GM12878 (cell line): Measurements from ENCODE around the gene DMAC2. TPM values are rescaled to one million over a fixed set of nuclear protein-coding genes. Genes with fewer than 3 reads are reported as not detected.

Experiments used
- ATAC-seq: fragments of 200-7000 bp; cut with Tn5 transposase; 3 replicates; pipeline ENCODE4 v1.9.1; 2020; ENCODE audit warnings: mild to moderate bottlenecking, moderate library complexity
- BruUV-seq: library from RNA; stranded (reverse); fragments of 400-500 nt; replicated peaks from 2 replicates; lab custom pipeline; 2021; lab: Mats Ljungman, UMichigan
- CTCF ChIA-PET: fragments of 300-600 bp; sonication (Branson Sonifier 250); formaldehyde crosslinking; extraction: SDS; loops from one replicate; lab custom pipeline; 2021; ENCODE audit warnings: inconsistent platforms; lab: Yijun Ruan, JAX
- POLR2A ChIA-PET: fragments of 350-600 bp; formaldehyde crosslinking; extraction: SDS; loops from one replicate; lab custom pipeline; 2021; ENCODE audit warnings: inconsistent platforms; lab: Charles Lee
- RAD21 ChIA-PET: fragments of 300-600 bp; sonication (Branson Sonifier 250); formaldehyde crosslinking; loops from one replicate; lab custom pipeline; 2023; ENCODE audit warnings: antibody characterized with exemption; ENCODE audit not compliant: unreplicated experiment; lab: Charles Lee
- SMC1A ChIA-PET: fragments of 300-600 bp; sonication (Branson Sonifier 250); formaldehyde crosslinking; loops from one replicate; lab custom pipeline; 2023; ENCODE audit not compliant: unreplicated experiment, uncharacterized antibody; lab: Charles Lee
- DNase-seq: peaks from one replicate; pipeline ENCODE4 v3.0.0-alpha.2; 2011; ENCODE audit warnings: low read depth, low spot score
- FAIRE-seq: peaks from 3 replicates; lab custom pipeline; 2011; peaks lifted over from hg19 to GRCh38; lab: Jason Lieb, UNC
- H2AFZ ChIP-seq: 2 replicates; pipeline ENCODE4 v1.6.0; 2011; ENCODE audit warnings: low read depth, low read length, control low read depth; ENCODE audit not compliant: control insufficient read depth
- H3K27ac ChIP-seq: 2 replicates; pipeline ENCODE4 v1.5.1; 2011; ENCODE audit warnings: control low read depth; ENCODE audit not compliant: control insufficient read depth, insufficient read depth
- H3K27me3 ChIP-seq, 2 experiments: replicated peaks in 1 of 2; 2 replicates each; pipeline versions ENCODE4 v1.6.0 to v1.6.1; 2011; ENCODE audit warnings: low read length in 1 of 2; ENCODE audit not compliant: control insufficient read depth in 2 of 2, insufficient read depth in 2 of 2
- H3K36me3 ChIP-seq, 2 experiments: 2 replicates each; pipeline ENCODE4 v1.5.1; 2011; ENCODE audit warnings: low read length in 1 of 2; ENCODE audit not compliant: control insufficient read depth in 2 of 2, insufficient read depth in 2 of 2
- H3K4me1 ChIP-seq: 2 replicates; pipeline ENCODE4 v1.6.1; 2011; ENCODE audit warnings: mild to moderate bottlenecking, low read length, moderate library complexity, mixed read lengths; ENCODE audit not compliant: control insufficient read depth, insufficient read depth
- H3K4me2 ChIP-seq: 2 replicates; pipeline ENCODE4 v1.6.0; 2011; ENCODE audit warnings: control low read depth; ENCODE audit not compliant: control insufficient read depth, insufficient read depth
- H3K4me3 ChIP-seq: fragments of 200-600 bp; sonication (generic); 2 replicates; pipeline ENCODE4 v1.5.1; 2016
- H3K79me2 ChIP-seq: 2 replicates; pipeline ENCODE4 v1.6.0; 2011; ENCODE audit warnings: low read length; ENCODE audit not compliant: control insufficient read depth, insufficient read depth
- H3K9ac ChIP-seq: 2 replicates; pipeline ENCODE4 v1.8.0; 2011; ENCODE audit warnings: low read length, control low read depth, mixed read lengths; ENCODE audit not compliant: control insufficient read depth, insufficient read depth
- H3K9me3 ChIP-seq: replicated peaks from 3 replicates; pipeline ENCODE4 v1.5.1; 2011; ENCODE audit warnings: mild to moderate bottlenecking, low read length; ENCODE audit not compliant: control insufficient read depth, insufficient read depth
- H4K20me1 ChIP-seq: 2 replicates; pipeline ENCODE4 v1.6.0; 2011; ENCODE audit not compliant: control insufficient read depth, insufficient read depth
- ATF2 ChIP-seq: IDR thresholded peaks from 2 replicates; pipeline ENCODE4 v1.6.1; 2012; ENCODE audit warnings: low read length, inconsistent platforms
- EZH2 ChIP-seq: IDR thresholded peaks from 2 replicates; pipeline ENCODE4 v1.6.1; 2012; ENCODE audit warnings: low read depth, mild to moderate bottlenecking, control low read depth, inconsistent platforms, low read length, borderline replicate concordance; ENCODE audit not compliant: control insufficient read depth
- HSF1 ChIP-seq: fragments of 150-350 bp; IDR thresholded peaks from 2 replicates; pipeline ENCODE4 v1.6.1; 2014; ENCODE audit warnings: mild to moderate bottlenecking, low read depth, low read length
- MTA3 ChIP-seq: IDR thresholded peaks from 2 replicates; pipeline ENCODE4 v1.6.1; 2012; ENCODE audit warnings: low read length, inconsistent platforms, borderline replicate concordance
- POLR2AphosphoS2 ChIP-seq: IDR thresholded peaks from 2 replicates; pipeline ENCODE4 v1.6.1; 2011; ENCODE audit warnings: low read depth, mild to moderate bottlenecking, low read length, improper control_type of control experiment, moderate library complexity
- STAT3 ChIP-seq: IDR thresholded peaks from 2 replicates; pipeline ENCODE4 v1.6.1; 2011; ENCODE audit warnings: low read depth, low read length, improper control_type of control experiment
- WGBS: methylation state at CpG from one replicate; pipeline ENCODE4 v1.1.6; 2016; ENCODE audit warnings: low lambda C conversion rate; ENCODE audit not compliant: insufficient replicate concordance, insufficient coverage; ENCODE audit errors: missing lambda C conversion rate; 5-methylcytosine and 5-hydroxymethylcytosine counted together
- in situ Hi-C: fragments of 300-500 bp; cut with MboI; formaldehyde crosslinking; loops from 9 replicates; pipeline ENCODE4 v1.14.3; 2018; ENCODE audit warnings: mixed read lengths
- intact Hi-C: fragments of 100-400 bp; cut with micrococcal nuclease; formaldehyde crosslinking; loops from one replicate; pipeline ENCODE4 v1.14.2; 2022; ENCODE audit not compliant: unreplicated experiment
- polyA plus RNA-seq, 11 experiments: library from polyadenylated mRNA; depleted of rRNA in 4 of 11; unstranded in 6 of 11; stranded (reverse) in 5 of 11; fragments of >200 nt; fragmentation: Nextera tagmentation in 4 of 11; fragmentation: Illumina TruSeq in 1 of 11; extraction: Ambion mirVana in 4 of 11; extraction: Trizol in 1 of 11; gene quantifications; 1 replicate in 1 of 11; 2 replicates in 10 of 11; pipeline versions ENCODE4 v1.2.1 to v1.2.3, GENCODE V29; 2011 to 2016; ENCODE audit warnings: inconsistent platforms in 2 of 11, missing spikeins in 2 of 11, low read depth in 1 of 11
- total RNA-seq, 4 experiments: library from RNA; depleted of rRNA in 3 of 4; stranded (reverse); fragments of >200 nt in 3 of 4; fragmentation: Illumina TruSeq in 1 of 4; extraction: Trizol in 1 of 4; gene quantifications; 2 replicates each; pipeline versions ENCODE4 v1.2.1 to v1.2.3, GENCODE V29; 2013 to 2021

Gene DMAC2
- total and polyA plus RNA-seq, 10 of the 15 experiments (the other 5 are each of a cell fraction or from before 2014, with no cell fraction given) = 10.8 to 57.2 (median 42.7) TPM

GRCh38 chr19:41398050-41398418 lies 41.7 kb downstream of the DMAC2 start:
- Histone ChIP-seq H3K27me3 (no peaks in the 10 kb centered on the region), H3K4me3 (peak overlapping the region; percentile 79)

More at GRCh38 chr19:41398050-41398418, 41.7 kb downstream of the DMAC2 start:
- FAIRE-seq (no peak), ATAC-seq (no peak), DNase-seq (no peak)
- Histone ChIP-seq H3K4me2 (peak overlapping the region; percentile 89; the same call in 1 of the 2 replicates), H3K9me3 (no peaks in the 10 kb centered on the region), H4K20me1 (no peaks in the 10 kb centered on the region), H3K4me1 (peaks cover 19% of the 10 kb centered on the region), H2AFZ (peak overlapping the region; percentile 91), H3K36me3 (peaks cover 0 to 2% of the 10 kb centered on the region in 2 experiments; a peak in 1 of 4 replicates), H3K9ac (peak overlapping the region; percentile 99), H3K79me2 (peaks cover 54% of the 10 kb centered on the region), H3K27ac (peak overlapping the region; percentile 99)
- no TSS peak for BruUV-seq
- ChIA-PET SMC1A (interaction anchor here (1.3 kb wide), 1 partner anchor 10 kb away, joined by 5 read pairs; no protein-coding TSS in a partner anchor), CTCF (interaction anchor here (1.4 kb wide), 1 partner anchor 42 kb away, joined by 3 read pairs; no protein-coding TSS in a partner anchor), RAD21 (no interaction called here), POLR2A (interaction anchor here (0.8 to 1.4 kb wide), 3 partner anchors 11 to 41 kb away, joined by 3 to 6 read pairs (median 3); partner anchors contain the start of gene B9D2)
- WGBS = 1% methylated on average over 5 of the region's 5 CpGs
- intact Hi-C loops (loop anchor here (5.0 kb wide), 1 partner anchor 136 kb away; the partner anchor contains the start of gene HNRNPUL1), in situ Hi-C loops (no loop called here)
- TF ChIP-seq STAT3 = no peak
- TF ChIP-seq MTA3 = no peak
- no peak for TF ChIP-seq POLR2AphosphoS2
- TF ChIP-seq HSF1 = no peak
- no peak for TF ChIP-seq EZH2
- no peak for TF ChIP-seq ATF2
